ENCODE measurements around the gene PCNT. TPM values are rescaled to one million over a fixed set of nuclear protein-coding genes. Genes with fewer than 3 reads are reported as not detected.
"Not testable (repeated sequence)": the region's sequence is repeated elsewhere in the genome, so short reads cannot be mapped to it uniquely, and the experiment has no call there.

PCNT gene
- total RNA-seq, 1 experiment from 2014 or later, result 34.0 TPM

DNA sequence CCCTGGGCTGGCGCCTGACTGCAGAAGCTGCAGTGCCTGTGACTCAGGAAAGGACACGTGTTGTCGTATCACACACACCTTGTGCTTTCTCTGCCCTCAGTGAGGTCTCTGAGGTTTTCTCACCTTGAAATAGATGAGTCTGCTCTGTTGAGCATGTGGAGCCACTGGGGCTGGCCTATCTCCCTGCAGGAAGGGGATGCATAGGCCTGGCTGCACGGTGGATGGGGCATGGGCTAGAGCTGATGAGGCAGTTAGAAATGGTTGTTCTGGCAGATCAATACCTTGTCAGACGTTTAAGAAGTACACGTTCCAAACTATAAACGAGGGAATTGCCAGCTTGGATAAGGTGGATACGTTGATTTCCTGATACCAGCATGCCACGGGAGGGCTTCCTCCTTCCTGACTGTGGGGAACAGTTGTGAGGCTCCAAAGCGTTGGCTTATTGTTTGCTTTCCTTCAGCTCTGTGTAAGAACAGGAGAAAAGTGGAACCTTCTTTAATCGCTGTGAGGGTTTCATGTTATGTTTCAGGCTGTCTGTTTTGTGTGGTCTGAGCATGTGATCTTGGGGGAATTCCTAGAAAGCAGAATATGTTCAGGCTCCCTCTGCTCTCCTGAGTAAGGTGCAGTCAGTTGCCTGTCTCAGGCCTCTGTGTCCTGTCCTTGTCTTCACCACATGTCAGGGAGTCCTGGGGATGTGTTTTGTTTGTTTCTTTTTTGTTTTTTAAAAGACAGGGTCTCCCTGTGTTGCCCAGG lies 44.8 kb downstream of the PCNT start:
- intact Hi-C loops (cut with micrococcal nuclease), result no loop called here
- Mint-ChIP-seq H3K4me1 (ENCODE audit: insufficient read depth, unreplicated experiment) (no peaks in the 10 kb centered on the region), H3K4me3 (ENCODE audit: unreplicated experiment) (no peak overlapping the region), H3K9me3 (ENCODE audit: unreplicated experiment) (no peaks in the 10 kb centered on the region), H3K36me3 (ENCODE audit: insufficient read depth, unreplicated experiment) (peaks cover 48% of the 10 kb centered on the region), H3K27me3 (ENCODE audit: insufficient read depth, unreplicated experiment) (no peaks in the 10 kb centered on the region), H3K27ac (ENCODE audit: low read depth, unreplicated experiment) (no peak overlapping the region)
- BruUV-seq (replicated peaks), result no TSS peak
- POLR2A ChIA-PET, result interaction anchor here (0.6 kb wide), 2 partner anchors 83 to 267 kb away, joined by 3 read pairs; partner anchors contain the start of gene MCM3AP
- no peak for DNase-seq (ENCODE audit: unreplicated experiment)
- CTCF ChIA-PET, result no interaction called here
- TF ChIP-seq CTCF (IDR thresholded peaks at IDR 0.05; ENCODE audit: unreplicated experiment), result no peak

- Mint-ChIP-seq H3K27ac (ENCODE audit: low read depth, unreplicated experiment) (no peak overlapping the region), H3K4me3 (ENCODE audit: unreplicated experiment) (no peak overlapping the region), H3K4me1 (ENCODE audit: insufficient read depth, unreplicated experiment) (no peaks in the 10 kb centered on the region), H3K36me3 (ENCODE audit: insufficient read depth, unreplicated experiment) (peaks cover 56% of the 10 kb centered on the region), H3K9me3 (ENCODE audit: unreplicated experiment) (no peaks in the 10 kb centered on the region), H3K27me3 (ENCODE audit: insufficient read depth, unreplicated experiment) (no peaks in the 10 kb centered on the region)
- ChIA-PET POLR2A (no interaction called here), CTCF (no interaction called here)
- TF ChIP-seq CTCF (IDR thresholded peaks at IDR 0.05; ENCODE audit: unreplicated experiment), result no peak
- no TSS peak for BruUV-seq (replicated peaks)
- intact Hi-C loops (cut with micrococcal nuclease), result no loop called here
- DNase-seq (ENCODE audit: unreplicated experiment), result no peak
These were observed 45.7 kb downstream of the PCNT start for GRCh38 chr21:46369520-46370235.

GRCh38 chr21:46371204-46372013 lies 47.5 kb downstream of the PCNT start:
- no peaks in the 10 kb centered on the region for H3K27me3 Mint-ChIP-seq (ENCODE audit: insufficient read depth, unreplicated experiment)
- no peak for DNase-seq (ENCODE audit: unreplicated experiment)
- no peaks in the 10 kb centered on the region for H3K4me1 Mint-ChIP-seq (ENCODE audit: insufficient read depth, unreplicated experiment)
- BruUV-seq (replicated peaks), result no TSS peak
- no peak overlapping the region for H3K4me3 Mint-ChIP-seq (ENCODE audit: unreplicated experiment)
- CTCF ChIA-PET, result no interaction called here
- peaks cover 54% of the 10 kb centered on the region for H3K36me3 Mint-ChIP-seq (ENCODE audit: insufficient read depth, unreplicated experiment)
- POLR2A ChIA-PET, result no interaction called here
- no peak overlapping the region for H3K27ac Mint-ChIP-seq (ENCODE audit: low read depth, unreplicated experiment)
- H3K9me3 Mint-ChIP-seq (ENCODE audit: unreplicated experiment), result no peaks in the 10 kb centered on the region
- TF ChIP-seq CTCF (IDR thresholded peaks at IDR 0.05; ENCODE audit: unreplicated experiment), result no peak
- intact Hi-C loops (cut with micrococcal nuclease), result no loop called here

DNA sequence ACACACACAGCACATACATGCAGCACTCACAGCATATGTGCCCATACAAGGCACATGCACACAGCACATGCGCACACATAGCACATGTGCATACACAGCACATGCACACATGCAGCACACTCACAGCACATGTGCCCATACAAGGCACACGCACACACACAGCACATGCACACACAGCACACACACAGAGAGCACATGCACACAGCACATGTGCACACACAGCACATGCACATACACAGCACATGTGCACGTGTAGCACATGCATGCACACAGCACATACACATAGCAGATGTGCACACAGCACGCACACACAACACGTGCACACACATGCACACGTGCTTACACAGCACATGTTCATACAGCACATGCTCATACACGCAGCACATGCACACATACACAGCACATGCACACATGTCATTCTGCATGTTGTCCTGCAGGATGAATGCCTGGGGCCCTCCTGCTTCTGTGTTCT lies 48.1 kb downstream of the PCNT start:
- CTCF ChIA-PET, result no interaction called here
- no peaks in the 10 kb centered on the region for H3K27me3 Mint-ChIP-seq (ENCODE audit: insufficient read depth, unreplicated experiment)
- POLR2A ChIA-PET, result no interaction called here
- H3K36me3 Mint-ChIP-seq (ENCODE audit: insufficient read depth, unreplicated experiment), result peaks cover 47% of the 10 kb centered on the region
- no peaks in the 10 kb centered on the region for H3K9me3 Mint-ChIP-seq (ENCODE audit: unreplicated experiment)
- DNase-seq (ENCODE audit: unreplicated experiment), result no peak
- intact Hi-C loops (cut with micrococcal nuclease), result no loop called here
- no TSS peak for BruUV-seq (replicated peaks)
- H3K27ac Mint-ChIP-seq (ENCODE audit: low read depth, unreplicated experiment), result no peak overlapping the region
- H3K4me1 Mint-ChIP-seq (ENCODE audit: insufficient read depth, unreplicated experiment), result no peaks in the 10 kb centered on the region
- TF ChIP-seq CTCF (IDR thresholded peaks at IDR 0.05; ENCODE audit: unreplicated experiment), result no peak
- H3K4me3 Mint-ChIP-seq (ENCODE audit: unreplicated experiment), result no peak overlapping the region

DNA sequence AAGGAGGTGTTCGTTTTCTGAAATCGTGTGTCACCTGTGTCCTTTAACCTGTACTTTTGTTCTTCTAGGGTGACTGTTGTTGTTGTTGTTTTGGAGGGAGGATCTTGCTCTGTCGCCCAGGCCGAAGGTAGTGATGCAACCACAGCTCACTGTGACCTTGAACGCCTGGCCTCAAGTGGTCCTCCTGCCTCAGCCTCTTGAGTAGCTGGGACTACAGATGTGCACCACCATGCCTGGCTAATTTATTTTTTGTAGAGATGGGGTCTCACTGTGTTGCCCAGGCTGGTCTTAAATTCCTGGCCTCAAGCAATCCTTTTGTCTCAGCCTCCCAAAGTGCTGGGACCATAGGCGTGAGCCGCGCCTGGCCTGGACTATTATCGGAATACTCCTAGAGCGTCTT lies 49.0 kb downstream of the PCNT start:
- H3K27me3 Mint-ChIP-seq (ENCODE audit: insufficient read depth, unreplicated experiment); intact Hi-C loops (cut with micrococcal nuclease); BruUV-seq (replicated peaks); H3K4me3 Mint-ChIP-seq (ENCODE audit: unreplicated experiment); H3K27ac Mint-ChIP-seq (ENCODE audit: low read depth, unreplicated experiment); H3K4me1 Mint-ChIP-seq (ENCODE audit: insufficient read depth, unreplicated experiment); CTCF ChIA-PET; DNase-seq (ENCODE audit: unreplicated experiment); H3K9me3 Mint-ChIP-seq (ENCODE audit: unreplicated experiment): not testable (repeated sequence)
- peaks cover 38% of the 10 kb centered on the region for H3K36me3 Mint-ChIP-seq (ENCODE audit: insufficient read depth, unreplicated experiment)
- POLR2A ChIA-PET, result interaction anchor here (1.0 kb wide), 1 partner anchor 65 kb away, joined by 3 read pairs; no protein-coding TSS in a partner anchor

Measured in MCF 10A (cell line).